ENCODE results near the gene BTBD16.

DNA sequence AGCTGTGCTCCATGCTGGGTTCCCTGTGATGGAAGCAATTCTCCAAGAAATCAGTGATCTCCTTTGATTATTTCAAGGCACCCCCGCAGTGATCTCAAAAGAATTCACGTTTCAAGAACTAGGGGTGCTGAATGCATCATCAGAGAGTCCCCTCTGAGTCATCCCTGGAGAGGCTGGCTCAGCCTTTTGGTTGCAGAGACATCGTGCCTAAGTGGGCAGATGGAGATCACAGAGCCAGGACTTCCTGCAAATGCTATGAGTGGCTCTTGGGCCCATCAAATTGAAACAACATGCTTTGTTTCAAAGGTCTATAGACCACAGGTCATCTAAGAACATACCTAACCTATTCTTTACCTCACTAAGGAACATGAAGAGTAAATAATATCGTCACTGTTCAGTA lies 61.9 kb downstream of the BTBD16 start:
- TF ChIP-seq, protein P1, sequence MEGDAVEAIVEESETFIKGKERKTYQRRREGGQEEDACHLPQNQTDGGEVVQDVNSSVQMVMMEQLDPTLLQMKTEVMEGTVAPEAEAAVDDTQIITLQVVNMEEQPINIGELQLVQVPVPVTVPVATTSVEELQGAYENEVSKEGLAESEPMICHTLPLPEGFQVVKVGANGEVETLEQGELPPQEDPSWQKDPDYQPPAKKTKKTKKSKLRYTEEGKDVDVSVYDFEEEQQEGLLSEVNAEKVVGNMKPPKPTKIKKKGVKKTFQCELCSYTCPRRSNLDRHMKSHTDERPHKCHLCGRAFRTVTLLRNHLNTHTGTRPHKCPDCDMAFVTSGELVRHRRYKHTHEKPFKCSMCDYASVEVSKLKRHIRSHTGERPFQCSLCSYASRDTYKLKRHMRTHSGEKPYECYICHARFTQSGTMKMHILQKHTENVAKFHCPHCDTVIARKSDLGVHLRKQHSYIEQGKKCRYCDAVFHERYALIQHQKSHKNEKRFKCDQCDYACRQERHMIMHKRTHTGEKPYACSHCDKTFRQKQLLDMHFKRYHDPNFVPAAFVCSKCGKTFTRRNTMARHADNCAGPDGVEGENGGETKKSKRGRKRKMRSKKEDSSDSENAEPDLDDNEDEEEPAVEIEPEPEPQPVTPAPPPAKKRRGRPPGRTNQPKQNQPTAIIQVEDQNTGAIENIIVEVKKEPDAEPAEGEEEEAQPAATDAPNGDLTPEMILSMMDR (conservative IDR thresholded peaks at IDR 0.05; ENCODE audit: low read length): no peak
- no peak for TF ChIP-seq EZH2phosphoT487 (IDR thresholded peaks at IDR 0.05; ENCODE audit: borderline replicate concordance, low read depth, low read length)
